Forelimb muscle (tissue), 1 donor: ENCODE data around the gene MEAK7. TPM values are rescaled to one million over a fixed set of nuclear protein-coding genes. Genes with fewer than 3 reads are reported as not detected.

Source experiments
- DNase-seq: peaks from one replicate; pipeline ENCODE4 v3.0.0-alpha.2; 2013; ENCODE audit warnings: low read depth
- polyA plus RNA-seq: library from polyadenylated mRNA; unstranded; fragments of 120-200 nt; gene quantifications from one replicate; pipeline ENCODE4 v1.2.1, GENCODE V29; 2013; ENCODE audit not compliant: insufficient read length

The MEAK7 gene
- polyA plus RNA-seq, 1 donor = 8.3 TPM

DNA sequence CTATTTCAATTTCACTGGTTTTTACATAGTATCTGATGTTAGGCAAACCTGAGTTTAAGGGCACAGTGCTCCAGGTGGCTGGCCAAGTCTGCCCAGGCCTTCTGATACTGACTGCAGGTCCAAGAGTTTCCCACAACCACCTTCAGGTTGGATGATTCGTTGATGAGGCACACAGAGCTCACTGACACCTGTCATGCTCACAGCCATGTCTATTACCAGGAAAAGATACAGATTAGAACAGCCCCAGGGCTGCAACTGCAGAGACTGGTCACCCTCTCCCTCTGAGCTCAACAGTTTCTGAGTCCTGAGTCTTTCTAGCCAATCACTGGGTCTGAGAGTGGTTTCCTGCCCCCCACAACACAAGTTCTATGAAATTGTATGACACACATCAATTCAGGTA is 37.2 kb downstream of the MEAK7 start:
- no peak for DNase-seq

DNA sequence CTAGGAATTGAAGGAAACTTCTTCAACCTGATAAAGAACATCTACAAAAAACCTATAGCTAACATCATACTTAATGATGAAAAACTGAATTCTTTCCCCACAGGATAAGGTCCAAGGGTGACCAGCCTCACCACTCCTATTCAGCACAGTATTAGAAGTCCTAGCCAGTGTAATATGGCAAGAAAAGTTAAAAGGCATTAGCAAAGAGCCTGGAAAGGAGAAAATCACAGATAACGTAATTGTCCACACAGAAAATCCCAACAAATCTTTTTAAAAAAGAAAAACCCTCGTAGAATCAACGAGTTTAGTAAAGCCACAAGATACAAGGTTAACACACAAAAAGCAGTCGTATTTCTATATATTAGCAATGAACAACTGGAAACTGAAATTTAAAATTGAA is 37.8 kb downstream of the MEAK7 start:
- DNase-seq = no peak

DNA sequence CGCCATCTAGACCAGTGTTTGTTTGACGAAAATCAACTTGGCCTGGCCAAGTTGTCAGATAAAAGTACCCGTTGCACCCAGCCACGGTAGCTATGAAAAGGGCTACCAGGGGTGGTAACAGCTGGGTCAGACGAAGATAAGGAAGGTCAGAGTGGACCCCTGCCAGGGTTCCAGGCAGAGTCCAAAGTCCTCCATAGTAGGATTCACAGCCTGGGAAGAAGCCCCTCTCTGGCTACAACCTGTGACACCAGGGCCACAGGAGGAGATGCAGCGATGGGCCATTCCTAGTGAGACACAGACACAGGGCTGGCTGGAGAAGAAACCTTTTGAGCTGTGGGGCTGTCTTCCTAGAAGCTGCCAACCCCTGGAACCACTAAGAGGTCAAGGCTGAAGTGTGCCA is 39.3 kb downstream of the MEAK7 start:
- no peak for DNase-seq

DNA sequence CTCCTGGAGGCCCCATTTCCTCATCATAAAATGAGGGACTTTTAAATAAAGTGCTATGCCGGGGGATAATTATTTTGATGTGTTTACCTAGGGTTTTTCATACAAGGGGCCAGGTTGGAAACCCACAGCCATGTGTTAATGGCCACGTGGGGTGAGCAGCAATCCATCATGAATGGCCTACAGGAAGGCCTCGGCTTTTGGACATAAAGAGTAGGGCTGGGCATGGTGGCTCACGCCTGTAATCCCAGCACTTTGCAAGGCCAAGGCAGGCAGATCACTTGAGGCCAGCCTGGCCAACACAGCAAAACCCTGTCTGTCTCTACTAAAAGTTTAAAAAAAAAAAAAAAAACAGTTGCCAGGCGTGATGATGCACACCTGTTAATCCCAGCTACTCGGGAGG is 40.3 kb downstream of the MEAK7 start:
- no peak for DNase-seq

DNA sequence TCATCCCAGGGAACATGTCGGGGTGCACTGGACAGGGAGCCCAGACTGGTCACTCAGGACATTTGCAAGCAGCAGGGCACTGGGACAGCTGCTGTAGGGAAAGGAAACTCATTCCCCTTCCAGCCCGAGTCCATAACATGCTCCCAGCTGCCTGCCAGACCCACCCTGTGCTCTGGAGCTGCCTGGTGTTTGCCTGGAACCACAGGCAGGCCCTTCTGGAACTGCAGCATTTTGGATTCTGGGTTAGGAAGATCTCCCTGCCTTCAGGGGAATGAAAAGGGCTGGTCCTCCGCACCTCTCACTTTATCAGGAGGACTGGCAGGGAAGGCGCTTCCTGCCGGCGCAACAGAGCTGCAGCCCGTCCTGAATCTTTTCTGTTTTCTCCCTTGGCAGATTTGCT is 41.2 kb downstream of the MEAK7 start:
- DNase-seq = no peak

DNA sequence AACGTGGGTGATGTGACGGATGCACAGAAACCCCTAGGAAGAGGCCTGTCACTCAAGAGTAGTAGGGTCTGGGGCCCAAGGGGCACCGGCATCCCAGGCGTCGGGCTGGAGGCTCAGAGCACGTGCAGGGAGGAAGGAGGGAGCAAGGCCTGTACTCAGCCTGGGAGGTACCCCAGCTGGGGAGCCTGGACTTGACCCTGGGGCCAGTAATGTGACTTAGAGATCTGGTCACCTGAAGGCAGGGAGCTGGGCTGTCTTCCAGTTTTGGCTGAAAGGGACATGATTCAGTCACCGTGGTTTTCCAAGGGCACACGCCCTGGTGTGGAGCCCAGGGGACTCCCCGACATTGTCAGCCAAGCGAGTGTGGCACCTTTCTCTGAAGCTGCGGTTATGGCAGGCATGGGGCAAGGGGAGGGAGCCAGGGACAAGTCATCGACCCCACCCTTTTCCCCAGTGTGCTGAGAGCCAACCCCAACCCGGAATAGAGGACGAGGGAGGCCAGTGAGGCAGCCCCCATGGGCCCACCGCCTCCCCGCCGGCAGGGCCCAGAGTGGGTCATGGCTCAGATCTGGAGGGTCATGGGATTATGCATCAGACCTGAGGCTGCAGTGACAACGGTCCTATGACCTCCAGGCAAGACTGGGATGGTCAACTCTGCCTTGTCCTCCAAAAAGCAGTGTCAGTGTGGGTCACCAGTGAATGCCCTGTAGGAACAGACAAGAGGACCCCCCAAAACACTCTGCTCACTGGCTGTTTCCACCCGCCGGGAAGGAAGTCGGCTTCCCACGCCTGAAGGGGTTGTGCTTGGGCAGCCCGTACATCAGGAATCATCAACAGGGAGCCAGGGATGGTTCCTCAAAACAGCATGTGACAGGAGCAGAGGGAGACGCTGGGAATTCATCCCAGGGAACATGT is 41.9 kb downstream of the MEAK7 start:
- DNase-seq = no peak

DNA sequence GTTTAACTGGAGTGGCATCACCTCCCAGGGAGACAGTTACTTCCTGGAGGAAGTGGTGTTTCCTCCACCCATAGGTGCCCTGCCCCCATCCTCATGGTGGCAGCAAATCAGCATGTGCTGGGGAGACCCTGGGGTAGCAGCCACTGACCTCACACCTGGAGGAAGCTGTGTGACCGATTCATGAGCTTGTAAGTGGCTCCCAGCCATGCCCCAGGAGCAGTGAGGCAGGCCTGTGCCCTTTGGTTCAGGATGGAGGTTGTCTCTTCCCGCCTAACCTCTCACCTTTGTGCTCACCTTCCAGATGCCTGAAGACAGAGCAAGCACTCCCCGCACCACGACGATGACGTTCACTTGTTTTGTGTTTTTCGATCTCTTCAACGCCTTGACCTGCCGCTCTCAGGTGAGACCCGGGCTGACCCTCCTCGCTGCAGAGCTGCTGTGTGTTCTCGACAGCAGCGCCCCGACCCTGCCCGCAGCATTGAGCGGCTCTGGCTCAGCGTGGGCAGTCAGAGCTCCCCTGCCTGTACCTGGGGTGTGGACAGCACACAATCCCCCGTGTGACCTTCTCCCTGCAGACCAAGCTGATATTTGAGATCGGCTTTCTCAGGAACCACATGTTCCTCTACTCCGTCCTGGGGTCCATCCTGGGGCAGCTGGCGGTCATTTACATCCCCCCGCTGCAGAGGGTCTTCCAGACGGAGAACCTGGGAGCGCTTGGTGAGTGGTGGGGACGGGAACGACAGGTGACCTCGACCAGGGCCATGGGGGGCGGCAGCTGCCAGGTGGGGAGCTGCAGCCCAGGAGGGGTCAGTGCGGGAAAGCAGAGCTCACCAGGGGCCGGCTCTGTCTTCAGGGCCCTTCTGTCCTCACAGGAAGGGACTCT is 42.8 kb downstream of the MEAK7 start:
- no peak for DNase-seq

DNA sequence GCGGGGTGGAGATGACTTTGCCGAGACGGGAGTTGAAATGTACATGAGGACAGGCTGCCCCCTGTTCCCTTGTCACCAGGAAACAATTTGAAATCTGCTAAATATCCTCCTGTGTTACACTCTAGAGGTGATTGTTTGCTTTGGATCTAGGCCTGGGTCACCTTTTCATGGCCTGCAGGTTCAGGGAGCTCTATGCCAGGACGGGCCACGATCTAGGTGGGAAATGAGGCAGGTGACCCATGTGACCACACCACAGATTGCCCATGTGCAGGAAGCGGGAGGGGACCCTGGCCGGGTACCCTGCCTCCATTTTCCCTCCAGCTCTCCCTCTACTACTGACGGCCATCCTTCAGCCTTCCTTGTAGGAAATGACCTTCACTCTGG is 43.4 kb downstream of the MEAK7 start:
- no peak for DNase-seq

DNA sequence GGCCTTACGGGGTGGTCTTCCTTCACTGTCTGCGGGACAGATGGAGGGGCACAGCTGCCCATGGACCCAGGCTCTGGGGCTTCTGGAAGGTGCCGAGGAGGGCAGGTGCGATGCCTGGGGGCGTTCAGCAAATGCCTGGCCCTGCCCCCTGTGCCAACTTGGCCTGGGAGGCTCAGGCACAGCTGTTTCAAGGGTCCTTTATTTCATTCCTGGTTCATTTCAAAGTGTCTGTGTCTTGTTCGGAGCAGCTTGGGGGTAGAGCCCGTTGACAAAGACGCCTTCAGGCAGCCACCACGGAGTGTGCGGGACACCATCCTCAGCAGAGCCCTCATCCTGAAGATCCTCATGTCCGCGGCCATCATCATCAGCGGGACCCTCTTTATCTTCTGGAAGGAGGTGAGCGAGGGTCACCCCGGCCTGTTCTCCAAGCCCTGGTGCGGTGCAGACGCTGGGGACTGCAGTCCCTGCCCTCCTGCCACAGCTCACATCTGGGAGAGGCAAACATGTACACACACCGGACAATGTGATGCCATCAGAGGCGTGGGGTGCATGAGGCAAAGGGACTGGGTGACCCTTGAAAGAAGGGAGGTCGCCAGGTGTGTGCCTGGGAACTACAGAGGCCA is 43.9 kb downstream of the MEAK7 start:
- no peak for DNase-seq

DNA sequence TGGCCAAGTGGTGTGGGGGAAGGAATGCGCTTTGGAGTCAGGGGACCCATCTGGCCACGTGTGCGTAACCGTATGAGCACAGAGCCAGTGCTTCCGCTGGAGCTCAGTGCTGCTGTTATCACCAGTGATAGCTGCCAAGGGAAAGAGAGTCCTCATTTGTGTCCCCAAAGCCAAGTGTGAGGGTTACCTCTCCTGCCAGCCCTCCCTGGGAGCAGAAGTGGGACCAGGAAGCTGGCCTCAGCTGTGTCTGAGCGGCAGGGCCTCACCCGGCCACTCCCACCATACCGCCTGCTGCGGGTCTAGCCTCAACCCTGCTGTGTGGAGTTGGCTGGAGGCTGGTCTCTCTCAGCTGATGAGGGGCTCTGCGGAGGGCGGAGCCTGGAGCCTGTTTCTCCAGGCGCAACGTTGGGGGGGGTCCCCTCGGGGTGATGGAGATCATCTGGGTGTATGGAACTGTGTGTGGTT is 44.5 kb downstream of the MEAK7 start:
- no peak for DNase-seq

DNA sequence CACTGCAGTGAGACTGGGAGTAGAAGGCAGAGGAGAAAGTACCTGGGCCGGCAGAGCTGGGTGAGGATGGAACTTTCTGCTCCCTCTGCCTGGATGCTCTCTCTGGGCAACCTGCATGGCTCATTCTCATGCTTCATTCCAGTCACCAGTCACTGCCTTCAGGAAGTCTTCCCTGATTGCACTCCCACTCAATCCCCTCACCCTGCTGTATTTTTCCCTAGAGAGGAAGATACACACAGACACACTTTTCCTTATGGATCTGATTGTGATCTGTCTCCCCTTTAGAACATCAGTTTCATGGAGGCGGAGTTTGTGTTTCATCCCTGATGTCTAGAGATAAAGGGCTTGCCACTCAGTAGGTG is 44.9 kb downstream of the MEAK7 start:
- no peak for DNase-seq

DNA sequence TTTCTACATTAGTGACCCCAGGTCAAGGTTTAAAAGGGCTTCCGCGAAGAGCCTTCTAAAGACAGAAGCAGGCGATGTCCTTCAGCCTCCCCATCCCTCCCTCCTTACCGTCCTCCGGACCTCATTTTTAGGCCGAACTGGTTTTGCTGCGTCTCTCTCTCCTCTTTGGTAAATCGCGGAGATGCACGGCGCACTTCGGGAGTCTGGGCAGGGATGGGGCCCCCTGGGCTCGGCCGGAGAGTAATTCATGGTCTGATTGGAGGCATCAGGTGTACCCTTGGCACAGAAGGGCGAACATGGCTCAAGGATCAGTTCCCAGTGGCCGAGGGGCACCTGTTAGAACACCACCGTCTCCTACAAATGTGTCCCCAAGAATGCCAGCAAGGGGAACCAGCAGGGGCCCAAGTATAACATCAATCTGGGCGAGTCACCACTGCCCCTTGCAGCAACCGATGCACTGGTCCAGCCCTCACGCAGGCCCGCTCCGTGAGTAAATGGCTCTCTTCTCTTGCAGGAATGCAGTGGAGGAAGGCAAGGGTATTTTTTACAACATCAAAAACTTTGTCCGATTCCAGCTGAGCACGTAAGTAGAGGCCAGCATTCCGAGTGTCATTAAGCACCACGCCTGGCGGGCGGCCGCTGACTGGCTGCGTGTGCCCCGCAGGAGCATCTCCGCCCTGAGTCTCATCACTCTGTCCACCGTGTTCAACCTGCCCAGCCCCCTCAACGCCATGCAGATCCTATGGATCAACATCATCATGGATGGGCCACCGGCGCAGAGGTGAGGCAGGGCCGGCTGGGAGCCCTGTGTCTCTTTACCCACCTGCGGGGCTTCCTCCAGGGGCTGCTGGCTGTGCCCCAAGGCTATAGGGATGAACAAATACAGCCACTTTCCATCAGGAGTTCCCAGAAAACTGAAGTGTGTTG is 45.6 kb downstream of the MEAK7 start:
- DNase-seq = no peak

DNA sequence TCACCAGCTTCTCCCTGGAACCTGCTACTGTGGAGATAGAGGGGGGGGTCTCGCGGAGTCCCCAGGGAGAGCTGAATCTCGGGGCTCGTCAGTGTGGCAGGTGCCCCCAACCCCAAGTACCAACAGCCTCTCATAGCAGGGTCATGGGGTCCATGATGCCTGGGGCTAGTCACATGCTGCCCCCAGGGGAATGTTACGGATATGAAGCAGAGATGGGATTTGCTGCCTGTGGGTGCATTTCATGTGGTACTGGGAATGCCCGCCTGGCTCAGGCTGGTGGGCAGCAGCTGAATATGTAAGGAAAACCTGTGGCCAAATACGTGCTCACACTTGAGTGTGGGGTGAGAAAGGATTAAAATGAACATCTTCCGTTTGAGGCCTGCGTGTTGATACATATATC is 49.4 kb downstream of the MEAK7 start:
- DNase-seq = no peak

Other genes with a start within 250 kb of the MEAK7 start
- 1.8 TPM for gene WFDC1, start 209.8 kb downstream of the MEAK7 start, polyA plus RNA-seq
- gene ATP2C2, start 136.1 kb downstream of the MEAK7 start, polyA plus RNA-seq = 0.38 TPM
- gene COTL1, start 113.4 kb upstream of the MEAK7 start, polyA plus RNA-seq = 21.5 TPM
- 12.1 TPM for gene KLHL36, start 143.9 kb upstream of the MEAK7 start, polyA plus RNA-seq
- 53.1 TPM for gene USP10, start 195.3 kb upstream of the MEAK7 start, polyA plus RNA-seq